Measurements from ENCODE around the gene STRN4.
"Not testable (repeated sequence)": the region's sequence is repeated elsewhere in the genome, so short reads cannot be mapped to it uniquely, and the experiment has no call there.

The STRN4 gene

DNA sequence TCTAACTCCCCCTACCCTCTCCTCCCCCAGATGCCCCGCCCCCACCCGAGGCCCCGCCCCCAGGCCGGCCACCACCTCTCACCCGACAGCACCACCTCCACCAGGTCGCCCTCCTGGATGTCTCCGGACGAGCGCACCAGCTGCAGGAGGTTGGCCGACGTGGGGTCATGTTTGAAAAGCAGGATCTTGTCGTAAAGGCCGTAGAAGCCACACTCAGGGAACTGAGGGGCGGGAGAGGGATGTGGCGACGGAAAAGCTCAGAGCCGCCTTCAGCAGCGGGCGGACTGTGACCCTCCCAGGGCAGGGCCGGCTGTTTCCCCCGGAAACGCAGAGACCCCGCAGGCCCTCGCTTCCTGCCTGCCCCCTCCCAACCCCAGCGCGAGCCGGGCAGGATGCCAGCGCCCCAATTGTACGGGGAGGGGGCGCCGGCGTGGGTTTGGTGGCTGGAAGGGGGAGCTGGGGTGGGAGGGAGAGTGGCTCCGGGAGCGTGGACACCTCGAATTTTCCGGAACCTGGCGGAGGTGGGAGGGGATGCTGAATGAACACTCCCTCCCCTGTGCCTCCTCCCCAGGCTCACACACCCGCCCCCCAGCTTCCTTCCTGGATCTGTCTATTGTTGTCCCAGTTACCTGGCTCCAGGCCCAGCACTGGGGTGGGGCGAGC is 32.3 kb downstream of the STRN4 start:
- peak; percentile 50 for DNase-seq (ENCODE audit: low read depth)

DNA sequence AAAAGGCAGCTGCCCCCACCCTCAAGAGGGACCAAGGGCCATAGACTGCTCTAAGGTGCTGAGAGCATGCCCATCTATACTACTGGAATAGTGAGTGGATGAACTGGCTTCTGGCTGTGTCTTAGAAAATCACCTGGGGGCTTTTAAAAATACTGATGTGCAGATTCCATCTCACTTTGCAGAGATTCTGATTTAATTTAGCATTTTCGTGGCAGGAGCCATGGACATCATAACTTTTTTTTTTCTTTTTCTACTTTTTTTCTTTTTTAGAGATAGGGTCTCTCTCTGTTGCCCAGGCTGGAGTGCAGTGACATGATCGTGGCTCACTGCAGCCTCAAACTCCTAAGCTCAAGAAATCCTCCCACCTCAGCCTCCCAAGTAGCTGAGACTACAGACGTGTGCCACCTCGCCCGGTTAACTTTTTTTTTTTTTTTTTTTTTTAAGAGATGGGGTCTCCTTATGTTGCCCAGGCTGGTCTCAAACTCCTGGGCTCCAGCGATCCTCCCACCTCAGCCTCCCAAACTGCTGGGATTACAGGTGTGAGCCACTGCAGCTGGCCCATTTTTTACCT is 33.4 kb downstream of the STRN4 start:
- DNase-seq (ENCODE audit: low read depth), result not testable (repeated sequence)

- no peak for DNase-seq (ENCODE audit: low read depth)
Measured at GRCh38 chr19:46710687-46711086, 35.6 kb downstream of the STRN4 start.

- DNase-seq (ENCODE audit: low read depth), result peak; percentile 82
Measured at GRCh38 chr19:46704379-46705076, 41.7 kb downstream of the STRN4 start.

GRCh38 chr19:46700704-46701103 is 45.5 kb downstream of the STRN4 start:
- no peak for DNase-seq (ENCODE audit: low read depth)

DNA sequence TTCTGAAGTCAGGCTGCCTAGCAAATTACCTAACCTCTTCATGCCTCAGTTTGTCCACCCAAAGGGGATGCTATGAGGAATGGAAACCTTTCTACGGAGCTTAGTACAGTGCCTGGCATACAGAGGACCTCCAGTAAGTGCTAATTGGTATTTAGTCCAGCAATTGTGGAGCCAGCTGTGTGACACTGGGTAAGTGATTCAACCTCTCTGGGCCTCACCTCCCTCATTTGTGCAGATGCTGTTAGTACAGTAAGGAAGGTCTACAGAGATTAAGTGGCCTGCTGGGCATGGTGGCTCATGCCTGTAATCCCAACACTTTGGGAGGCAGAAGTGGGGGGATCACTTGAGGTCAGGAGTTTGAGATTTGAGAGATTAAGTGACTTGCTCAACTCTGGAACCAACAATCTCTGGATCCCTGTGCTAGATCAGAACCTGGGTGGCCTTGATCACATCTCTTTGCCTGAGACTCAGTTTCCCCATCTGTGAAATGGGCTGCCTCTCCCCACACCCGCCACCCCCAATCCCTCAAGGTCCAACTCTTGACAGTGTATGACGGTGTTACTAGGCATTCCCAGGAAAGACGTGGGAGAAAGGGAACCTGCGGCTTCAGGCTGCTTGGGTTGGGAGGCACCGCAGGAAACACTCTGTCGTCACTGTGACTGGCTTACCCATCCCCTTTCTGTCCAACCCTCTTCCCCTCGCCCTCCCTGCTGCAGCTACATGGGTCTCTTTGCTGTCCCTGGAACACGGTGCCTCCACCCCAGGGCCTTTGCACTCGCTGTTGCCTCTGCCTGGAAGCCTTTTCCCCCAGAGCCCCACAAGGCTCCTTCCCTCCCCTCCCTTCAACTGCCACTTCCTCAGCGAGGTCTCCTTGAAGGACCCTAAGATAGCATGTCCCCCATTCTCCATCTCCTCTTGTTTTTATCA is 47.6 kb downstream of the STRN4 start:
- no peak for DNase-seq (ENCODE audit: low read depth)

DNA sequence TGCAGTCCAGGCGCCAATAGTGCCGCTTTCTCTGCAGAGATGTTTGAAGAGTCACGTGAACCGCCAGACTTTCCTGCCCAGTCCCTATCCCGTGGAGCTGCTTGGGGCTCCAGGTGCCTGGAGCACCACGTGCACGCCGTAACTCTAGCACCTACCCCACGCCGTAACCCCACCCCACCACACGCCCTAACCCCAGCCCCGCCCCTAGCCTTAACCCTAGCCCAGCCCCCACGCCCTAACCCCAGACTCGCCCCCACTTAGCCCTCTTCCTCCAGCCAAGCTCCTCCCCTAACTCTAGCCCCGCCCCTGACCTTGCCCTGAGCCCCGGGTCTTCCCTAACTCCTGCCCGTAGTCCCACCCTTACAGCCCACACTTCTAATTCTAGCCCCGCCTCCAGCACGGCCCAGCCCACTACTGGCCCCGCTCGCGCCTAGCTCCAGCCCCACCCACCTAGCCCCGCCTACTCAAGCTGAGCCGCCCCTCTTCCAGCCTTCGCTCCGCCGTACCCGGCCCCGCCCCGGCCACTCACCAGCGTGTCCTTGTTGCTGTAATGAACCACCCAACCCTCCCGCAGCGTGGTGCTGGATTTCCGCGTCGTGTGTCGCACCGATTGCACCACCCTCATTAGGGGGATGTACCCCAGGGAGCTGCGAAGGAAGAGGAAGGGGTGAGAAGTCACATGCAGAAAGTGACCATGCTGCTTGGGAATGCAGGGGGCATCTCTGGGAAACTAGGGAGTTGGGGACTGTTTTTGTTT is 48.9 kb downstream of the STRN4 start:
- no peak for DNase-seq (ENCODE audit: low read depth)

- no peak for DNase-seq (ENCODE audit: low read depth)
Measured at GRCh38 chr19:46696866-46697203, 49.4 kb downstream of the STRN4 start.

- no peak for DNase-seq (ENCODE audit: low read depth)
Measured at GRCh38 chr19:46696052-46696451, 50.2 kb downstream of the STRN4 start.

- no peak for DNase-seq (ENCODE audit: low read depth)
Measured at GRCh38 chr19:46693760-46694159, 52.5 kb downstream of the STRN4 start.

- no peak for DNase-seq (ENCODE audit: low read depth)
Measured at GRCh38 chr19:46692918-46693722, 53.1 kb downstream of the STRN4 start.

- no peak for DNase-seq (ENCODE audit: low read depth)
Measured at GRCh38 chr19:46691948-46692347, 54.3 kb downstream of the STRN4 start.

GRCh38 chr19:46691104-46691503 is 55.1 kb downstream of the STRN4 start:
- no peak for DNase-seq (ENCODE audit: low read depth)

GRCh38 chr19:46689358-46689757 is 56.9 kb downstream of the STRN4 start:
- DNase-seq (ENCODE audit: low read depth), result no peak

- DNase-seq (ENCODE audit: low read depth), result no peak
Measured at GRCh38 chr19:46687438-46688145, 58.7 kb downstream of the STRN4 start.

GRCh38 chr19:46685189-46685588 is 61.1 kb downstream of the STRN4 start:
- DNase-seq (ENCODE audit: low read depth), result no peak

DNA sequence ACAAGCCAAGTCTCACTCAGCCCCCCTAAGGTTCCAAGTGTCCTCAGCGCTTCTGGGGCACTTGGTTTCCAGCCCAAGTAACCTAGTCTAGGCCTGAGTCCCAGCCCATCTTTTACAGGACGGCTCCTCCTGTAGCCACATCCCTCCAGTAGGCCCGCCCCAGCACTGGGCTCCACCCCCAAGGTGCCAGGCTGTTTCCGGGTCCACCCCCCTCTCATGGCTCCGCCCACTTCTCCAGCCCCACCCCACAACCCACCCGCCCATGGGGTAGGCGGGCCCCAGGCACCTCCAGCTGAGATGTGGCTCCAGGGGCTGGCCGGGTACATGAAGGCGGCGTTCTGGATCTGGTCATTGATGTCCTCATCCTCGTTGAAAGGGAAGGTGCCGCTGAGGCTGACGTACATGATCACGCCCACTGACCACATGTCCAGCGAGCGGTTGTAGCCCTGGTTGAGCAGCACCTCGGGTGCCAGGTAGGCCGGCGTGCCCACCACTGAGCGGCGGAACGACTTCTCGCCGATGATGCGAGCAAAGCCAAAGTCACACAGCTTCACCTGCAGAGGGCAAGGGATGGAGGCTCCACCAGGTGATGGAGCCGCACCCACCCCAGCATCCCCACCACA is 68.0 kb downstream of the STRN4 start:
- DNase-seq (ENCODE audit: low read depth), result peak; percentile 50

- no peak for DNase-seq (ENCODE audit: low read depth)
Measured at GRCh38 chr19:46674416-46675178, 71.7 kb downstream of the STRN4 start.

DNA sequence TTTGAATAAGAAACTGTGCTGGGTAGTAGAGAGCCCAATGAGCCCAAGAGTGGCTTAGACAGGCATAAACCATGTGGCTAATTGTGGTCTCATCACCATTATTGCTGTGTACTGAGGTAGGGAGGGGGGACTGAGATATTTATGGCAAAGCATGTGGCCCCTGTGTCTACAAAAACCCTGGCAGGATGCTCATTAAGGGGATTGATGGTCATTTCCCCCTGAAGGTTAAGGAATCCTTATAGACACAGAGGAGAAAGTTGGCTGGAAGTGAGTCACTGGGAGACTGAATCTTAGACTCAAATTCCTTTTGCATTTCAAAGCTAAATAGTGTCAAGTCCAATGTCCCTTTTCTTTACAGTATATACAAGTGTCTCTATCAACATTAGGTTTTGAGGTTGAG is 75.4 kb downstream of the STRN4 start:
- no peak for DNase-seq (ENCODE audit: low read depth)
